ENCODE measurements around the gene C20orf204. TPM values are rescaled to one million over a fixed set of nuclear protein-coding genes. Genes with fewer than 3 reads are reported as not detected.

The C20orf204 gene
- total and polyA plus RNA-seq, 12 donors, result 0.11 to 0.88 (median 0.45) TPM

DNA sequence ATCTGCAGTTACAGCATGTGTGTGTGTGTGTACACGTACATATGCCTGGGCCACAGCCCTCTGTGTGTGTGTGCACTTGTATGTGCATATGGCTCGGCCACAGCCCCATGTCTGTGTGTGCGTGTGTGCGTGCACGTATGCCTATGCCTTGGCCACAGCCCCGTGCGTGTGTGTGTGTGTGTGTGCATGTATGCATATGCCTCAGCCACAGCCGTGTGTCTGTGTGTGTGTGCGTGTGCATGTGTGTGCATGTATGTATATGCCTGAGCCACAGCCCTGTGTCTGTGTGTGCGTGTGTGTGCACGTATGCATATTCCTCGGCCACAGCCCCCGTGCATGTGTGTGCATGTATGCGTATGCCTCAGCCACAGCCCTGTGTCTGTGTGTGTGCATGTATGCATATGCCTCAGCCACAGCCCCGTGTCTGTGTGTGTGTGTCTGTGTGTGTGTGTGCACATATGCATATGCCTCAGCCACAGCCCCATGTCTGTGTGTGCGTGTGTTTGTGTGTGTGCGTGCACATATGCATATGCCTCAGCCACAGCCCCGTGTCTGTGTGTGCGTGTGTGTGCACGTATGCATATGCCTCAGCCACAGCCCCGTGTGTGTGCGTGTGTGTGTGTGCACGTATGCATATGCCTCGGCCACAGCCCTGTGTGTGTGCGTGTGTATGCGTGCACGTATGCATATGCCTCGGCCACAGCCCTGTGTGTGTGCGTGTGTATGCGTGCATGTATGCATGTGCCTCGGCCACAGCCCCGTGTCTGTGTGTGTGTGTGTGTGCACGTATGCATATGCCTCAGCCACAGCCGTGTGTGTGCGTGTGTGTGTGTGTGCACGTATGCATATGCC lies 14.6 kb upstream of the C20orf204 start:
- WGBS, 2 donors, result 94 to 97% methylated on average over 36 of the region's 36 CpGs
- H3K36me3 ChIP-seq, result peaks cover 8 to 98% (median 73%) of the 10 kb centered on the region in 9 donors
- no peaks in the 10 kb centered on the region for H3K4me1 ChIP-seq
- no peak overlapping the region for H3K4me3 ChIP-seq
- no peak overlapping the region for H3K27ac ChIP-seq
- H3K27me3 ChIP-seq, result no peaks in the 10 kb centered on the region
- intact Hi-C loops (cut with DNase I), result loop anchor here in 1 of 10 donors (5.0 kb wide), 1 partner anchor 34 kb away; no protein-coding TSS in a partner anchor
- no peaks in the 10 kb centered on the region for H3K9me3 ChIP-seq
- no peak for ATAC-seq
- TF ChIP-seq, protein P1, sequence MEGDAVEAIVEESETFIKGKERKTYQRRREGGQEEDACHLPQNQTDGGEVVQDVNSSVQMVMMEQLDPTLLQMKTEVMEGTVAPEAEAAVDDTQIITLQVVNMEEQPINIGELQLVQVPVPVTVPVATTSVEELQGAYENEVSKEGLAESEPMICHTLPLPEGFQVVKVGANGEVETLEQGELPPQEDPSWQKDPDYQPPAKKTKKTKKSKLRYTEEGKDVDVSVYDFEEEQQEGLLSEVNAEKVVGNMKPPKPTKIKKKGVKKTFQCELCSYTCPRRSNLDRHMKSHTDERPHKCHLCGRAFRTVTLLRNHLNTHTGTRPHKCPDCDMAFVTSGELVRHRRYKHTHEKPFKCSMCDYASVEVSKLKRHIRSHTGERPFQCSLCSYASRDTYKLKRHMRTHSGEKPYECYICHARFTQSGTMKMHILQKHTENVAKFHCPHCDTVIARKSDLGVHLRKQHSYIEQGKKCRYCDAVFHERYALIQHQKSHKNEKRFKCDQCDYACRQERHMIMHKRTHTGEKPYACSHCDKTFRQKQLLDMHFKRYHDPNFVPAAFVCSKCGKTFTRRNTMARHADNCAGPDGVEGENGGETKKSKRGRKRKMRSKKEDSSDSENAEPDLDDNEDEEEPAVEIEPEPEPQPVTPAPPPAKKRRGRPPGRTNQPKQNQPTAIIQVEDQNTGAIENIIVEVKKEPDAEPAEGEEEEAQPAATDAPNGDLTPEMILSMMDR (IDR thresholded peaks at IDR 0.05), result no peak
- no peak for DNase-seq

DNA sequence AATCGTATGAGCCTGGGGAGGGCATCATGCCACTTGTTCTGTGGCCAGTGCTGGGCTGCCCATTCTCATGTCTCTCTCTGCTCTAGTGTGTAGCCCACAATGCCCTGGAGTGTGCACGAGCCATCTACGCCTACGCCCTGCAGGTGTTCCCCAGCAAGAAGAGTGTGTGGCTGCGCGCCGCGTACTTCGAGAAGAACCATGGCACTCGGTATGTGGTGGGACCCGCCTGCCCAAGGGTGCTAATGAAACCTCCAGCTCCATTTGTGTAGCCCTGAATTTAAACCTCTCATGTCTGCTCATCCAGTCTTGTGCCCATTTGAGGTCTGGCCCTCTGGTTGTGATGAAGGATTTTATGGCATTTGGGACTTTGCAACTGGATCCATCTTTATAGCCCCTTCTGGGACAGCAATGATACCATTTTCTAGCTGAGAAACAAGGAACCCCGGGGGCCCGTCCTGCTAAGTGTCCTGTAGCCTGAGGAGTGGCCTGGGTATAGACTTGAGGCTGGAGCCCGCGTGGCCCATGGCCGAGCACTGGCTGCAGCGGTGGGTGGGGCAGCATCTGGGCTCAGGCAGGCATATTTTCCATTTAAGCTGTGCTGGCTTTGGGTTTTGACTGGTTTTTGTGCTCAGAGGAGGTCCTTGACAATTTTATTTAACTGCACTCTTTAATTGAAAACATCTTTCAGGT lies 13.2 kb upstream of the C20orf204 start:
- DNase-seq (no peak), ATAC-seq (no peak)
- no peaks in the 10 kb centered on the region for H3K9me3 ChIP-seq
- no peaks in the 10 kb centered on the region for H3K4me1 ChIP-seq
- H3K27ac ChIP-seq, result no peak overlapping the region
- no peak overlapping the region for H3K4me3 ChIP-seq
- WGBS, 2 donors, result 96 to 99% methylated on average over 17 of the region's 17 CpGs
- H3K36me3 ChIP-seq, result peaks cover 7 to 98% (median 83%) of the 10 kb centered on the region in 9 donors
- TF ChIP-seq, protein P1 (IDR thresholded peaks at IDR 0.05), result no peak
- intact Hi-C loops (cut with DNase I), result loop anchor here in 1 of 10 donors (5.0 kb wide), 1 partner anchor 36 kb away; no protein-coding TSS in a partner anchor
- no peaks in the 10 kb centered on the region for H3K27me3 ChIP-seq

DNA sequence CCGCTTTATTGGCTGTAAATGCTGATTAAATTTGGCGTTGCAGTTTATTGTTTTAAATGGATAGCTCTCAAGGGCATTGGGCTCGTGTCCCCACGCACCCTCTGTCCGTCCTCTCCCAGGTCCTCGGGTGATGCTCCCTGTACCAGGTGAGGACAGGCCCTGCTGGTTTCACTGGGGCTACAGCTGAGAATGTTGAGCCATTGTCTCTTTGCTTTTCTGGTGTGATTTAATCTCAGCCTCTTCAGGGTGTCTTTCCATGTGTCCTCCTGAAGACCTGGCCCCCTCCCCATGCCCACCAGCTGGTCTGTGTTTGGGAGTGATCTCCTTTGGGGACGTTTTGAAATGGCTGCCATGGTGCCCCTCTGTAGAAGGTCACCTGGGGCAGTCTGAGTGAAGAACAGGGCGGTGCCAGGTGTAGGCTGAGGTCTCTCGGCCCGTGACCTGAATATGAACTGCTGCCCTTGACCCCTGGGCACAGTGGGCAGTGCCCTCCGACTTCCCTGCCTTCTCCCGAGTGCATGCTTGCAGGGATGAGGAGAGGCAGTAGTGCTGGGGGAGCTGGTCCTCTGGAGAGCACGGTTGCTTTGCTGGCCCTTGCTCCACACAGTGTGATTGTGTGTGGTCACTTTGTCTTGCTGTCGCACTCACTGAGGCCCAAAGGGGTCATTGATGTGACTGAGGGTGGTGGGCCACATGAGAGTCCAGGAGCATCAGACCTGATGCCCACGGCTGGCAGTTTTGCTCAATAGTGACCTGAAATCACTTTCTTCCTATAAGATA lies 12.4 kb upstream of the C20orf204 start:
- no peak overlapping the region for H3K4me3 ChIP-seq
- intact Hi-C loops (cut with DNase I), result loop anchor here in 1 of 10 donors (5.0 kb wide), 1 partner anchor 36 kb away; no protein-coding TSS in a partner anchor
- H3K9me3 ChIP-seq, result no peaks in the 10 kb centered on the region
- DNase-seq, result no peak
- no peak overlapping the region for H3K27ac ChIP-seq
- no peaks in the 10 kb centered on the region for H3K4me1 ChIP-seq
- TF ChIP-seq, protein P1 (IDR thresholded peaks at IDR 0.05), result no peak
- ATAC-seq, result no peak
- H3K27me3 ChIP-seq, result no peaks in the 10 kb centered on the region
- H3K36me3 ChIP-seq, result peaks cover 5 to 98% (median 83%) of the 10 kb centered on the region in 9 donors
- WGBS, 2 donors, result 92% methylated on average over 15 of the region's 15 CpGs
